ENCODE results near the gene PCDHA4. TPM values are rescaled to one million over a fixed set of nuclear protein-coding genes. Genes with fewer than 3 reads are reported as not detected.
A peak's percentile ranks its signal among the peaks of the same experiment; 100 is the strongest.

Gene PCDHA4
- under 1 TPM; 0.21 to 0.62 (median 0.54) TPM for total RNA-seq

DNA sequence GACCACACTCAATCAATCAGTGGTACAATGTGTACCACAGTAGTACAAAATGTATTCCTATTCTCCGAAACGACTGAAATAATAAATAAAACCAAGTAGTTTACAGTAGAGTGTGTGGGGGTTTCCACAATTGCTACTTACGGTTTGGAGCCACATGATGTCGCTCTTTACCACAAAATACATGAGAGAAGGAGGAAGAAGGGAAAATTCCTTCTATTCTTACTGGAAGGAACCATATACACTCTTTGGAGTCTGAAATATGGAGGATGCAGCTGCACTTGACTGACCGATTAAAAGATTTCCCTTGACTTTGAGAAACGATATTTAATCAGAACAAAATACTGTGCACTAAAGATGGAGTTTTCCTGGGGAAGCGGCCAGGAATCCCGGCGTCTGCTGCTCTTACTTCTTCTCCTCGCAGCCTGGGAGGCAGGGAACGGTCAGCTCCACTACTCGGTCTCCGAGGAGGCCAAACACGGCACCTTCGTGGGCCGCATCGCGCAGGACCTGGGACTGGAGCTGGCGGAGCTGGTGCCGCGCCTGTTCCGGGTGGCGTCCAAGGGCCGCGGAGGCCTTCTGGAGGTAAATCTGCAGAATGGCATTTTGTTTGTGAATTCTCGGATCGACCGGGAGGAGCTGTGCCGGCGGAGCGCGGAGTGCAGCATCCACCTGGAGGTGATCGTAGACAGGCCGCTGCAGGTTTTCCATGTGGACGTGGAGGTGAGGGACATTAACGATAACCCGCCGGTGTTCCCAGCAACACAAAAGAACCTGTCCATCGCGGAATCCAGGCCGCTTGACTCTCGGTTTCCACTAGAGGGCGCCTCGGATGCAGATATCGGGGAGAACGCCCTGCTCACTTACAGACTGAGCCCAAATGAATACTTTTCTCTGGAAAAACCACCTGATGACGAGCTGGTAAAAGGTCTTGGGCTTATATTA, at the start of gene PCDHA4:
Gene PCDHA4, plus strand, starts transcription at position 235 of the 942 bp plus-strand sequence.
- Histone ChIP-seq H3K27ac (no peak within 1 kb of the TSS), H3K9me3 (peaks cover 31% of the 10 kb centered on the region), H3K4me1 (no peaks in the 10 kb centered on the region), H3K36me3 (no peaks in the 10 kb centered on the region), H3K4me3 (peak within 1 kb of the TSS; percentile 33), H3K27me3 (peaks cover 4% of the 10 kb centered on the region)
- no peak for TF ChIP-seq POLR2A (IDR thresholded peaks at IDR 0.05)
- no peak for TF ChIP-seq EP300 (IDR thresholded peaks at IDR 0.05)
- TF ChIP-seq, protein P1, sequence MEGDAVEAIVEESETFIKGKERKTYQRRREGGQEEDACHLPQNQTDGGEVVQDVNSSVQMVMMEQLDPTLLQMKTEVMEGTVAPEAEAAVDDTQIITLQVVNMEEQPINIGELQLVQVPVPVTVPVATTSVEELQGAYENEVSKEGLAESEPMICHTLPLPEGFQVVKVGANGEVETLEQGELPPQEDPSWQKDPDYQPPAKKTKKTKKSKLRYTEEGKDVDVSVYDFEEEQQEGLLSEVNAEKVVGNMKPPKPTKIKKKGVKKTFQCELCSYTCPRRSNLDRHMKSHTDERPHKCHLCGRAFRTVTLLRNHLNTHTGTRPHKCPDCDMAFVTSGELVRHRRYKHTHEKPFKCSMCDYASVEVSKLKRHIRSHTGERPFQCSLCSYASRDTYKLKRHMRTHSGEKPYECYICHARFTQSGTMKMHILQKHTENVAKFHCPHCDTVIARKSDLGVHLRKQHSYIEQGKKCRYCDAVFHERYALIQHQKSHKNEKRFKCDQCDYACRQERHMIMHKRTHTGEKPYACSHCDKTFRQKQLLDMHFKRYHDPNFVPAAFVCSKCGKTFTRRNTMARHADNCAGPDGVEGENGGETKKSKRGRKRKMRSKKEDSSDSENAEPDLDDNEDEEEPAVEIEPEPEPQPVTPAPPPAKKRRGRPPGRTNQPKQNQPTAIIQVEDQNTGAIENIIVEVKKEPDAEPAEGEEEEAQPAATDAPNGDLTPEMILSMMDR (IDR thresholded peaks at IDR 0.05) = no peak
- no peak for TF ChIP-seq POLR2AphosphoS5 (IDR thresholded peaks at IDR 0.05)
- 20% methylated on average over 28 of the region's 47 CpGs for WGBS
- DNase-seq (ENCODE audit: low spot score in 2 of 2) = no peak

- no peaks in the 10 kb centered on the region for H3K4me1 ChIP-seq
- H3K9me3 ChIP-seq = peaks cover 61% of the 10 kb centered on the region
- no peaks in the 10 kb centered on the region for H3K36me3 ChIP-seq
- no peaks in the 10 kb centered on the region for H3K27me3 ChIP-seq
- no peak for DNase-seq (ENCODE audit: low spot score in 2 of 2)
- 93% methylated on average over 2 of the region's 2 CpGs for WGBS
- no peak overlapping the region for H3K4me3 ChIP-seq
- TF ChIP-seq POLR2A (IDR thresholded peaks at IDR 0.05) (no peak), POLR2AphosphoS5 (IDR thresholded peaks at IDR 0.05) (no peak), EP300 (IDR thresholded peaks at IDR 0.05) (no peak)
- TF ChIP-seq, protein P1 (IDR thresholded peaks at IDR 0.05) = no peak
- no peak overlapping the region for H3K27ac ChIP-seq
These were observed 42.5 kb upstream of the PCDHA4 start for GRCh38 chr5:140764177-140764973.

DNA sequence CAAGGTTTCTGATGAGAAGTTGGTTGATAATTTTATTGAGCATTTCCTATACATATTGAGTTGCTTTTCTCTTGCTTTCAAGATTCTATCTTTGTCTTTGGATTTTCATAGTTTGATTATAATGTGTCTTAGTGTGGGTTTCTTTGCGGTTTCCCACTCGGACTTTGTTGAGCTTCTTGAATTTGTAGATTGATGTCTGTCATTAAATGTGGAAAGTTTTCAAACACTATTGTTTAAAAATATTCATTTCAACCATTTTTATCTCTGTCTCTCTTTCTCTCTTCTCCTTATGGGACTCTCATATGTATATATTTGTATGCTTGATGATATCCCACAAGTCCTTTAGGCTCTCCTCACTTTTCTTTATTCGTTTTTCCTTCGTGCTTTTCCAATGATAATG, 39.4 kb upstream of the PCDHA4 start:
- peaks cover 65% of the 10 kb centered on the region for H3K9me3 ChIP-seq
- H3K27ac ChIP-seq = no peak overlapping the region

DNA sequence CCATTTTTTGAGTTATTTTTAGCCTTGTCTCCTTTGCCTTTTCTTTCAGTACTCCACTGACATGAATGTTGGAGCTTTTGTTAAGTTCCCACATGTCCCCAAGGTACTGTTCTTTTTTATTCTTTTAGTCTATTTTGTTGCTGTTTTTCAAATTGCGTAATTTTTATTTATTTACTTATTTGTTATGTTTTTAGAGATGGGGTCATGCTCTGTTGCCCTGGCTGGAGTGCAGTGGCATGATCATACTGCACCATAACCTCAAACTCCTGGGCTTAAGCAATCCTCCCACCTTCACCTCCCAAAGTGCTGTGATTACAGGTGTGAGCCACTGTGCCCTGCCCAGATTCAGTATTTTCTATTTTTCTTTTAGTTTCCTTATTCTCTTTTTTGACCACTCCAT, 26.4 kb upstream of the PCDHA4 start:
- Histone ChIP-seq H3K4me3 (no peak overlapping the region), H3K36me3 (no peaks in the 10 kb centered on the region), H3K27me3 (no peaks in the 10 kb centered on the region), H3K9me3 (peaks cover 16% of the 10 kb centered on the region), H3K27ac (no peak overlapping the region), H3K4me1 (no peaks in the 10 kb centered on the region)
- TF ChIP-seq EP300 (IDR thresholded peaks at IDR 0.05) = no peak
- TF ChIP-seq, protein P1 (IDR thresholded peaks at IDR 0.05) = no peak
- TF ChIP-seq POLR2A (IDR thresholded peaks at IDR 0.05) = no peak
- TF ChIP-seq POLR2AphosphoS5 (IDR thresholded peaks at IDR 0.05) = no peak
- WGBS = 94% methylated on average over 1 of the region's 1 CpG
- DNase-seq (ENCODE audit: low spot score in 2 of 2) = no peak

More for the DNA sequence above, 39.4 kb upstream of the PCDHA4 start:
- 88% methylated on average over 4 of the region's 4 CpGs for WGBS
- no peak for DNase-seq (ENCODE audit: low spot score in 2 of 2)
- Histone ChIP-seq H3K4me3 (no peak overlapping the region), H3K27me3 (no peaks in the 10 kb centered on the region), H3K4me1 (no peaks in the 10 kb centered on the region), H3K36me3 (no peaks in the 10 kb centered on the region)
- TF ChIP-seq POLR2AphosphoS5 (IDR thresholded peaks at IDR 0.05) = no peak
- TF ChIP-seq, protein P1 (IDR thresholded peaks at IDR 0.05) = no peak
- no peak for TF ChIP-seq POLR2A (IDR thresholded peaks at IDR 0.05)
- no peak for TF ChIP-seq EP300 (IDR thresholded peaks at IDR 0.05)
